Endothelial cell of umbilical vein (primary cell): Measurements from ENCODE around the gene CWC27.

Experiments used
- CTCF ChIP-seq, 2 donors: IDR thresholded peaks; 1 replicate in 1 of 2; 2 replicates in 1 of 2; pipeline ENCODE4 v1.5.1; 2011; ENCODE audit warnings: low read length in 2 of 2, mild to moderate bottlenecking in 2 of 2, moderate library complexity in 2 of 2, control low read depth in 1 of 2, inconsistent platforms in 1 of 2, low read depth in 1 of 2; ENCODE audit not compliant: insufficient read depth in 1 of 2; ENCODE audit errors: extremely low read depth in 1 of 2
- EZH2 ChIP-seq: IDR thresholded peaks from 2 replicates; pipeline ENCODE4 v1.6.1; 2012; ENCODE audit warnings: borderline replicate concordance, low read depth, mild to moderate bottlenecking, moderate library complexity, low read length, inconsistent platforms; ENCODE audit not compliant: severe bottlenecking
- FOS ChIP-seq: IDR thresholded peaks from 2 replicates; pipeline ENCODE4 v1.6.1; 2011; ENCODE audit warnings: mild to moderate bottlenecking, low read length, moderate library complexity, borderline replicate concordance; ENCODE audit not compliant: insufficient read depth
- GATA2 ChIP-seq: IDR thresholded peaks from 2 replicates; pipeline ENCODE4 v1.7.0; 2011; ENCODE audit warnings: low read depth, mild to moderate bottlenecking, moderate library complexity, mixed read lengths, low read length; ENCODE audit not compliant: insufficient read length, insufficient read depth
- JUN ChIP-seq: IDR thresholded peaks from 2 replicates; pipeline ENCODE4 v1.6.1; 2011; ENCODE audit warnings: borderline replicate concordance, low read depth; ENCODE audit not compliant: insufficient read length, insufficient read depth
- MAX ChIP-seq: IDR thresholded peaks from 2 replicates; pipeline ENCODE4 v1.6.1; 2011; ENCODE audit not compliant: insufficient read depth, insufficient read length
- MYC ChIP-seq: IDR thresholded peaks from one replicate; pipeline ENCODE4 v1.6.1; 2011; ENCODE audit warnings: mild to moderate bottlenecking, low read depth, low read length
- POLR2A ChIP-seq: IDR thresholded peaks from 2 replicates; pipeline ENCODE4 v1.6.1; 2012; ENCODE audit warnings: low read depth, mild to moderate bottlenecking, control low read depth, low read length
- POLR2AphosphoS5 ChIP-seq: IDR thresholded peaks from 2 replicates; pipeline ENCODE4 v1.6.1; 2012; ENCODE audit warnings: low read depth, mild to moderate bottlenecking, control low read depth, low read length, moderate library complexity; ENCODE audit not compliant: insufficient read depth

- TF ChIP-seq CTCF (IDR thresholded peaks at IDR 0.05; ENCODE audit: extremely low read depth in 1 of 2, insufficient read depth in 1 of 2, low read depth in 1 of 2, low read length in 2 of 2) = no peak
- no peak for TF ChIP-seq POLR2A
- TF ChIP-seq POLR2AphosphoS5 = no peak
- TF ChIP-seq EZH2 = no peak
- TF ChIP-seq JUN = no peak
- TF ChIP-seq MYC = no peak
- no peak for TF ChIP-seq MAX
- no peak for TF ChIP-seq FOS
- no peak for TF ChIP-seq GATA2
Observed at GRCh38 chr5:64900618-64901017, 131.9 kb downstream of the CWC27 start.
